Vagina (tissue), 2 donors: Measurements from ENCODE around the gene TIE1.

ENCODE experiments used
- CTCF ChIP-seq, 3 experiments: fragments of 450-650 bp in 2 of 3; fragments of 200-600 bp in 1 of 3; sonication (generic) in 1 of 3; IDR thresholded peaks; one replicate each; pipeline ENCODE4 v1.5.1; 2017 to 2019; ENCODE audit warnings: antibody characterized with exemption in 3 of 3, mild to moderate bottlenecking in 2 of 3, moderate library complexity in 2 of 3
- POLR2A ChIP-seq, 2 donors: fragments of 450-650 bp; IDR thresholded peaks; one replicate each; pipeline ENCODE4 v1.6.1; 2017; ENCODE audit warnings: antibody characterized with exemption in 2 of 2, mild to moderate bottlenecking in 2 of 2, moderate library complexity in 2 of 2
- POLR2AphosphoS5 ChIP-seq, 2 donors: sonication (generic); formaldehyde crosslinking; IDR thresholded peaks; one replicate each; pipeline ENCODE4 v1.9.0; 2017; ENCODE audit warnings: antibody characterized with exemption in 2 of 2, mild to moderate bottlenecking in 2 of 2, low read depth in 1 of 2; ENCODE audit not compliant: insufficient read depth in 1 of 2

GRCh38 chr1:43302201-43302600, 1.4 kb downstream of the TIE1 start:
- TF ChIP-seq POLR2AphosphoS5 (IDR thresholded peaks at IDR 0.05; ENCODE audit: insufficient read depth in 1 of 2, low read depth in 1 of 2), result no peak
- TF ChIP-seq CTCF (IDR thresholded peaks at IDR 0.05), result no peak
- TF ChIP-seq POLR2A (IDR thresholded peaks at IDR 0.05), result no peak
